GM21786 (cell line): Measurements from ENCODE around the gene CACNG1.
"Not testable (repeated sequence)": the region's sequence is repeated elsewhere in the genome, so short reads cannot be mapped to it uniquely, and the experiment has no call there.

Experiments
- ATAC-seq: cut with Tn5 transposase; IDR thresholded peaks from one replicate; pipeline ENCODE4 v1.9.1; 2021; ENCODE audit not compliant: unreplicated experiment

The CACNG1 gene

GRCh38 chr17:67078292-67078691 is 33.9 kb downstream of the CACNG1 start:
- ATAC-seq, result no peak

GRCh38 chr17:67079491-67079890 is 35.1 kb downstream of the CACNG1 start:
- ATAC-seq, result no peak

- no peak for ATAC-seq
Observed at GRCh38 chr17:67080804-67081203, 36.5 kb downstream of the CACNG1 start.

GRCh38 chr17:67082107-67082506 is 37.8 kb downstream of the CACNG1 start:
- ATAC-seq, result peak; percentile 75

- ATAC-seq, result no peak
Observed at GRCh38 chr17:67085406-67085805, 41.1 kb downstream of the CACNG1 start.

GRCh38 chr17:67088639-67089038 is 44.3 kb downstream of the CACNG1 start:
- no peak for ATAC-seq

- no peak for ATAC-seq
Observed at GRCh38 chr17:67090341-67090740, 46.0 kb downstream of the CACNG1 start.

GRCh38 chr17:67092291-67092690 is 47.9 kb downstream of the CACNG1 start:
- ATAC-seq, result no peak

GRCh38 chr17:67092710-67093109 is 48.4 kb downstream of the CACNG1 start:
- not testable (repeated sequence) for ATAC-seq

- no peak for ATAC-seq
Observed at GRCh38 chr17:67093348-67093747, 49.0 kb downstream of the CACNG1 start.

GRCh38 chr17:67095291-67095690 is 50.9 kb downstream of the CACNG1 start:
- not testable (repeated sequence) for ATAC-seq

- no peak for ATAC-seq
Observed at GRCh38 chr17:67095803-67096202, 51.4 kb downstream of the CACNG1 start.

GRCh38 chr17:67096609-67097008 is 52.3 kb downstream of the CACNG1 start:
- no peak for ATAC-seq

GRCh38 chr17:67098006-67098405 is 53.7 kb downstream of the CACNG1 start:
- ATAC-seq, result no peak

- ATAC-seq, result not testable (repeated sequence)
Observed at GRCh38 chr17:67104641-67105040, 60.3 kb downstream of the CACNG1 start.

- no peak for ATAC-seq
Observed at GRCh38 chr17:67105213-67105612, 60.9 kb downstream of the CACNG1 start.
